ENCODE results near the gene ABCC3.

Gene ABCC3

GRCh38 chr17:50668025-50668837 is 33.5 kb downstream of the ABCC3 start:
- DNase-seq (ENCODE audit: insufficient read length, low spot score) (no peak), FAIRE-seq (no peak)
- TF ChIP-seq, protein P1, sequence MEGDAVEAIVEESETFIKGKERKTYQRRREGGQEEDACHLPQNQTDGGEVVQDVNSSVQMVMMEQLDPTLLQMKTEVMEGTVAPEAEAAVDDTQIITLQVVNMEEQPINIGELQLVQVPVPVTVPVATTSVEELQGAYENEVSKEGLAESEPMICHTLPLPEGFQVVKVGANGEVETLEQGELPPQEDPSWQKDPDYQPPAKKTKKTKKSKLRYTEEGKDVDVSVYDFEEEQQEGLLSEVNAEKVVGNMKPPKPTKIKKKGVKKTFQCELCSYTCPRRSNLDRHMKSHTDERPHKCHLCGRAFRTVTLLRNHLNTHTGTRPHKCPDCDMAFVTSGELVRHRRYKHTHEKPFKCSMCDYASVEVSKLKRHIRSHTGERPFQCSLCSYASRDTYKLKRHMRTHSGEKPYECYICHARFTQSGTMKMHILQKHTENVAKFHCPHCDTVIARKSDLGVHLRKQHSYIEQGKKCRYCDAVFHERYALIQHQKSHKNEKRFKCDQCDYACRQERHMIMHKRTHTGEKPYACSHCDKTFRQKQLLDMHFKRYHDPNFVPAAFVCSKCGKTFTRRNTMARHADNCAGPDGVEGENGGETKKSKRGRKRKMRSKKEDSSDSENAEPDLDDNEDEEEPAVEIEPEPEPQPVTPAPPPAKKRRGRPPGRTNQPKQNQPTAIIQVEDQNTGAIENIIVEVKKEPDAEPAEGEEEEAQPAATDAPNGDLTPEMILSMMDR (IDR thresholded peaks at IDR 0.05; ENCODE audit: insufficient read depth, missing control alignments), result no peak

GRCh38 chr17:50668838-50669581 is 34.3 kb downstream of the ABCC3 start:
- DNase-seq (ENCODE audit: insufficient read length, low spot score) (no peak), FAIRE-seq (no peak)
- TF ChIP-seq, protein P1 (IDR thresholded peaks at IDR 0.05; ENCODE audit: insufficient read depth, missing control alignments), result no peak

GRCh38 chr17:50672071-50672470 is 37.4 kb downstream of the ABCC3 start:
- DNase-seq (ENCODE audit: insufficient read length, low spot score), result no peak
- no peak for FAIRE-seq
- TF ChIP-seq, protein P1 (IDR thresholded peaks at IDR 0.05; ENCODE audit: insufficient read depth, missing control alignments), result no peak

- no peak for DNase-seq (ENCODE audit: insufficient read length, low spot score)
- FAIRE-seq, result no peak
- TF ChIP-seq, protein P1 (IDR thresholded peaks at IDR 0.05; ENCODE audit: insufficient read depth, missing control alignments), result no peak
Observed at GRCh38 chr17:50672831-50673551, 38.3 kb downstream of the ABCC3 start.

- FAIRE-seq (no peak), DNase-seq (ENCODE audit: insufficient read length, low spot score) (no peak)
- TF ChIP-seq, protein P1 (IDR thresholded peaks at IDR 0.05; ENCODE audit: insufficient read depth, missing control alignments), result no peak
Observed at GRCh38 chr17:50675190-50675589, 40.5 kb downstream of the ABCC3 start.

DNA sequence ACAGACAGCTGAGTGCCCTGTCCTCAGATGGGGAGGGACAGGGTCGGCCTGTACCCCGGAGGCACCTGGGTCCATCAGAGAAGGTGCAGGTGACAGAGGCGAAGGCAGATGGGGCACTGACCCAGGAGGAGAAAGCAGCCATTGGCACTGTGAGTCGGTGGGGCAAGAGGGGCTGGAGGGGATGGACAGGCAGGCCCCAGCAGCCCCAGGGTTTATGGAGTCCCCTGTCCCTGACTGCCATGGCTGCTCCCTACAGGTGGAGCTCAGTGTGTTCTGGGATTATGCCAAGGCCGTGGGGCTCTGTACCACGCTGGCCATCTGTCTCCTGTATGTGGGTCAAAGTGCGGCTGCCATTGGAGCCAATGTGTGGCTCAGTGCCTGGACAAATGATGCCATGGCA is 40.9 kb downstream of the ABCC3 start:
- FAIRE-seq (no peak), DNase-seq (ENCODE audit: insufficient read length, low spot score) (no peak)
- TF ChIP-seq, protein P1 (IDR thresholded peaks at IDR 0.05; ENCODE audit: insufficient read depth, missing control alignments), result no peak
